HepG2 (cell line): ENCODE results near the gene NFYC.

ENCODE experiments used
- BRD4 ChIP-seq: sonication (generic); formaldehyde crosslinking; IDR thresholded peaks from 2 replicates; pipeline ENCODE4 v1.4.0; 2020; ENCODE audit warnings: missing genetic modification reagents
- E2F5 ChIP-seq: sonication (generic); formaldehyde crosslinking; conservative IDR thresholded peaks from 2 replicates; pipeline ENCODE4 v1.4.0; 2020; ENCODE audit warnings: missing genetic modification reagents
- ELF1 ChIP-seq: sonication (generic); formaldehyde crosslinking; IDR thresholded peaks from 2 replicates; pipeline ENCODE4 v1.4.0; 2020; ENCODE audit warnings: missing genetic modification reagents
- ELF4 ChIP-seq: sonication (generic); formaldehyde crosslinking; IDR thresholded peaks from 2 replicates; pipeline ENCODE4 v1.5.0; 2020; ENCODE audit warnings: missing genetic modification reagents, mild to moderate bottlenecking, moderate library complexity, borderline replicate concordance
- POLR2AphosphoS5 ChIP-seq: IDR thresholded peaks from 2 replicates; pipeline ENCODE4 v1.6.1; 2012; ENCODE audit warnings: low read depth, low read length
- RAD21 ChIP-seq: fragments of 450-650 bp; formaldehyde crosslinking; IDR thresholded peaks from 2 replicates; pipeline ENCODE4 v1.5.0; 2020; ENCODE audit warnings: mild to moderate bottlenecking
- SUZ12 ChIP-seq: fragments of 150-350 bp; IDR thresholded peaks from 2 replicates; pipeline ENCODE4 v1.6.1; 2014; ENCODE audit warnings: low read depth, low read length
- ZNF24 ChIP-seq: fragments of 450-650 bp; IDR thresholded peaks from 2 replicates; pipeline ENCODE4 v1.6.1; 2017; ENCODE audit warnings: antibody characterized with exemption, mild to moderate bottlenecking
- ZNF3 ChIP-seq: IDR thresholded peaks from 2 replicates; pipeline ENCODE4 v1.7.0; 2017; ENCODE audit warnings: inconsistent platforms

GRCh38 chr1:40786171-40786994 lies 94.9 kb downstream of the NFYC start:
- no peak for TF ChIP-seq SUZ12
- TF ChIP-seq BRD4 (CRISPR knock-in tag), result no peak
- TF ChIP-seq ZNF3 (CRISPR knock-in tag), result no peak
- TF ChIP-seq ELF1 (CRISPR knock-in tag), result no peak
- no peak for TF ChIP-seq ELF4 (CRISPR knock-in tag)
- TF ChIP-seq POLR2AphosphoS5, result no peak
- TF ChIP-seq E2F5, result no peak
- no peak for TF ChIP-seq RAD21 (CRISPR knock-in tag)
- no peak for TF ChIP-seq ZNF24
